Progenitor cell of endocrine pancreas (in vitro differentiated cells): ENCODE data around the gene FER. TPM values are rescaled to one million over a fixed set of nuclear protein-coding genes. Genes with fewer than 3 reads are reported as not detected.
"Not testable (repeated sequence)": the region's sequence is repeated elsewhere in the genome, so short reads cannot be mapped to it uniquely, and the experiment has no call there.

Experiments used
- DNase-seq: peaks from one replicate; pipeline ENCODE4 v3.0.0; 2021; ENCODE audit warnings: low spot score; ENCODE audit not compliant: unreplicated experiment
- H3K27ac Mint-ChIP-seq: 2 replicates; pipeline ENCODE4 v1.8.0; 2021; ENCODE audit warnings: mild to moderate bottlenecking, moderate library complexity, mixed read lengths
- H3K27me3 Mint-ChIP-seq: 2 replicates; pipeline ENCODE4 v1.8.0; 2021; ENCODE audit warnings: mixed read lengths
- H3K36me3 Mint-ChIP-seq: 2 replicates; pipeline ENCODE4 v1.8.0; 2022; ENCODE audit warnings: mixed read lengths; ENCODE audit not compliant: insufficient read depth
- H3K4me1 Mint-ChIP-seq: 2 replicates; pipeline ENCODE4 v1.8.0; 2021; ENCODE audit warnings: low read depth, mixed read lengths
- H3K4me3 Mint-ChIP-seq: 2 replicates; pipeline ENCODE4 v1.8.0; 2021; ENCODE audit warnings: low read depth, mild to moderate bottlenecking, moderate library complexity, mixed read lengths
- H3K9me3 Mint-ChIP-seq: 2 replicates; pipeline ENCODE4 v1.8.0; 2021; ENCODE audit warnings: low read depth, mixed read lengths
- total RNA-seq: library from RNA; stranded (reverse); gene quantifications from 2 replicates; pipeline ENCODE4 v1.2.1, GENCODE V29; 2021
- TF ChIP-seq, protein P1 (sequence below): fragments of 200-600 bp; sonication (generic); IDR thresholded peaks from one replicate; pipeline ENCODE4 v1.5.0; 2021; ENCODE audit warnings: antibody characterized with exemption, mild to moderate bottlenecking; ENCODE audit not compliant: unreplicated experiment

FER gene
- total RNA-seq, 1 donor from 2014 or later: 34.8 TPM

DNA sequence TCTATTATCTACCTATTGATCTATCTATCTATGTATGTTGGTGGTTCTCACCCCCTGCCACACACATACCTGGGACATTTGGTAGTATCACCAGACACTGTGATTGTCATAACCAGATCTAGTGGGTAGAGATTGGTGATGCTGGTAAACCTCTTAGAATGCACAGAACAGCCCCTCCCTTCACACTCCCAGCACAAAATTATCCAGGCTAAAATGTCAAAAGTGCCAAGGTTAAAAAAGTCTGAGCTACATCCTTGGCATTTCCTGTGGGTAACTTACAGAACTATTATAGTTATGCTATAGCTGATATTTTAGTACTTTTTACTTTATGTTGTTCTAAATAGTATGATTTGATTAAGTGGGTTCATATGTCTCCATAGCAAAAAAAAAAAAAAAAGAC, 151.0 kb downstream of the FER start:
- TF ChIP-seq, protein P1, sequence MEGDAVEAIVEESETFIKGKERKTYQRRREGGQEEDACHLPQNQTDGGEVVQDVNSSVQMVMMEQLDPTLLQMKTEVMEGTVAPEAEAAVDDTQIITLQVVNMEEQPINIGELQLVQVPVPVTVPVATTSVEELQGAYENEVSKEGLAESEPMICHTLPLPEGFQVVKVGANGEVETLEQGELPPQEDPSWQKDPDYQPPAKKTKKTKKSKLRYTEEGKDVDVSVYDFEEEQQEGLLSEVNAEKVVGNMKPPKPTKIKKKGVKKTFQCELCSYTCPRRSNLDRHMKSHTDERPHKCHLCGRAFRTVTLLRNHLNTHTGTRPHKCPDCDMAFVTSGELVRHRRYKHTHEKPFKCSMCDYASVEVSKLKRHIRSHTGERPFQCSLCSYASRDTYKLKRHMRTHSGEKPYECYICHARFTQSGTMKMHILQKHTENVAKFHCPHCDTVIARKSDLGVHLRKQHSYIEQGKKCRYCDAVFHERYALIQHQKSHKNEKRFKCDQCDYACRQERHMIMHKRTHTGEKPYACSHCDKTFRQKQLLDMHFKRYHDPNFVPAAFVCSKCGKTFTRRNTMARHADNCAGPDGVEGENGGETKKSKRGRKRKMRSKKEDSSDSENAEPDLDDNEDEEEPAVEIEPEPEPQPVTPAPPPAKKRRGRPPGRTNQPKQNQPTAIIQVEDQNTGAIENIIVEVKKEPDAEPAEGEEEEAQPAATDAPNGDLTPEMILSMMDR: no peak
- DNase-seq: no peak
- no peak overlapping the region for H3K4me3 Mint-ChIP-seq
- no peaks in the 10 kb centered on the region for H3K9me3 Mint-ChIP-seq
- no peak overlapping the region for H3K27ac Mint-ChIP-seq
- H3K4me1 Mint-ChIP-seq: peaks cover 5% of the 10 kb centered on the region
- H3K27me3 Mint-ChIP-seq: no peaks in the 10 kb centered on the region
- H3K36me3 Mint-ChIP-seq: peaks cover 2% of the 10 kb centered on the region

DNA sequence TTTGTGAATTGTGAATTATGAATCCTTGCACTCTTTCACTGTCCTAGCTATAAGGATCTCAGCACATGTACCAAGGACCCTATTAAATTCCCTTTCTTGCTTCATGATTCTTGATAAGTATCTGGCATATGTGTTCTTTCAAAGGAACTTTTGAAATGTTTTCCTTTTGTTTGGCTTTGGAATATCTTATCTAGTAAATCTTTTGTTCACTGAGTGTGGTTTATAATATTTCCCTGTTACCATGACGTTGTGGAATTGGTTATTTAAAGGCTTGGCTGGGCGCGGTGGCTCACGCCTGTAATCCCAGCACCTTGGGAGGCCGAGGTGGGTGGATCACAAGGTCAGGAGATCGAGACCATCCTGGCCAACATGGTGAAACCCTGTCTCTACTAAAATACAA, 151.5 kb downstream of the FER start:
- H3K9me3 Mint-ChIP-seq, H3K27me3 Mint-ChIP-seq, H3K36me3 Mint-ChIP-seq, DNase-seq, H3K4me1 Mint-ChIP-seq, H3K27ac Mint-ChIP-seq, H3K4me3 Mint-ChIP-seq: not testable (repeated sequence)

DNA sequence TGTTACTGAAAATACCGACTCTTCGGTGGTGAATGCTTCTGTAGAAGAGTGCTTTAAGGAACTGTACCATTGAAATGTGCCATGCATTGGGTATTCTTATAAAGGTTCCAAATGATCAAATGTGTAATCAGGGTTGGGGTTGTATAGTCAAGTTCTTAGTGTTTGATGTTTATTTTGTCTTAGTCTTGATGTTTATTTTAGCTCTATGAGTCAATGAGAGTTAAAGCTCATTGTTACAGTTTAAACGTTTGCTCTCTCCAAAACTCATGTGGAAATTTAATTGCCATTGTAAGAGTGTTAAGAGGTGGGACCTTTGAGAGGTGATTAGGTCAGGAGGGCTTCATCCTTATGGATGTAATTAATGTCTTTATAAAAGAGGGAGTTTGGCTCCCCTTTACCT, 153.0 kb downstream of the FER start:
- Mint-ChIP-seq H3K27me3 (no peaks in the 10 kb centered on the region), H3K4me3 (no peak overlapping the region), H3K9me3 (no peaks in the 10 kb centered on the region), H3K27ac (no peak overlapping the region), H3K4me1 (peaks cover 5% of the 10 kb centered on the region), H3K36me3 (peaks cover 2% of the 10 kb centered on the region)
- TF ChIP-seq, protein P1: no peak
- no peak for DNase-seq

DNA sequence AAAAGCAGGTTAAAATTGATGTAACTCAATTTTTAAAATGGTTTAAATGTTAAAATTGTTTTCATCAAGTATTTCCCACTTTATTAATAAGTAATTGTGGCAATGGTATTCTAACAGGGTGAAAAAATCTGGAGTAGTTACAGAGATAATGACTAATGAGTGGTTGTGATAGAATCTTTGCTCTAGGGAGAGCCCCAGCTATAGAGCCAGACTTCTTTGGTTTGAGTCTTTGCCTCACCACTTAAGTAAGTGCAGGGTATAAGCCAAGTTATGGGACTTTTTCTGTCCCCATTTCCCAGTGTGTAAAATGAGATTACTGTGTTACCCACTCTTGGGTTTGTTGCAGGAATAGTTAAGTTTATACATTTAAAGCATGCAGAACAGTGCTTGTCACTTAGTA, 158.1 kb downstream of the FER start:
- no peak overlapping the region for H3K4me3 Mint-ChIP-seq
- peaks cover 2% of the 10 kb centered on the region for H3K9me3 Mint-ChIP-seq
- peaks cover 8% of the 10 kb centered on the region for H3K36me3 Mint-ChIP-seq
- no peak overlapping the region for H3K27ac Mint-ChIP-seq
- no peaks in the 10 kb centered on the region for H3K27me3 Mint-ChIP-seq
- TF ChIP-seq, protein P1: no peak
- peaks cover under 1% of the 10 kb centered on the region for H3K4me1 Mint-ChIP-seq
- DNase-seq: no peak

DNA sequence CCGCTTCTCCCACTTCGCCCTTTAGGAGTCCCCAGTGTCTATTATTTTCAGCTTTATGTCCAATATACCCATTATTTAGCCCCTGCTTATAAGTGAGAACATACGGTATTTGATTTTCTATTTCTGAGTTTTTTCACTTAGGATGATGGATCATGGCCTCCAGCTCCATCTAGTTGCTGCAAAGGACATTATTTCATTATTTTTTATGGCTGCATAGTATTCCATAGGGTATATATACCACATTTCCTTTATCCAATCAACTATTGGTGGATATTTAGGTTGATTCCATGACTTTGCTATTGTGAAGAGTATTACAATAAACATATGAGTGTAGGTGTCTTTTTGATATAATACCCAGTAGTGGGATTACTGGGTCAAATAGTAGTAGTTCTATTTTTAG, 162.9 kb downstream of the FER start:
- Mint-ChIP-seq H3K4me1 (no peaks in the 10 kb centered on the region), H3K36me3 (peaks cover 21% of the 10 kb centered on the region), H3K9me3 (peaks cover 14% of the 10 kb centered on the region), H3K27ac (no peak overlapping the region), H3K4me3 (no peak overlapping the region), H3K27me3 (no peaks in the 10 kb centered on the region)
- TF ChIP-seq, protein P1: no peak
- no peak for DNase-seq

DNA sequence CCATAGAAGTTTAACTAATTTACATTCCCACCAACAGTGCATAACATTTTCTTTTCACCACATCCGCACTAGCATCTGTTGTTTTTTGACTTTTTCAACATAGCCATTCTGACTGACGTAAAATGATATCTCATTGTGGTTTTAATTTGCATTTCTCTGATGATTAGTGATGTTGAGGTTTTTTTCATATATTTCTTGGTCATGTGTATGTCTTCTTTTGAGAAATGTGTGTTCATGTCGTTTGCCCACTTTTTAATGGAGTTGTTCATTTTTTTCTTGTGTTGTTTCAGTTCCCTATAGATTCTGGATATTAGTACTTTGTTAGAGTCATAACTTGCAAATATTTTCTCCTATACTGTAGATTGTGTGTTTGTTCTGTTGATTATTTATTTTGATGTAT, 163.4 kb downstream of the FER start:
- DNase-seq: no peak
- no peaks in the 10 kb centered on the region for H3K4me1 Mint-ChIP-seq
- TF ChIP-seq, protein P1: no peak
- no peaks in the 10 kb centered on the region for H3K27me3 Mint-ChIP-seq
- peaks cover 21% of the 10 kb centered on the region for H3K36me3 Mint-ChIP-seq
- H3K9me3 Mint-ChIP-seq: peaks cover 14% of the 10 kb centered on the region
- H3K27ac Mint-ChIP-seq: no peak overlapping the region
- no peak overlapping the region for H3K4me3 Mint-ChIP-seq
